DLD1 (cell line): ENCODE measurements around the gene RPH3AL.

Source experiments
- in situ Hi-C: cut with HindIII; loops from 2 replicates; pipeline ENCODE4 v1.10.0; 2017; ENCODE audit warnings: low sequenced_read_pairs

Gene RPH3AL

DNA sequence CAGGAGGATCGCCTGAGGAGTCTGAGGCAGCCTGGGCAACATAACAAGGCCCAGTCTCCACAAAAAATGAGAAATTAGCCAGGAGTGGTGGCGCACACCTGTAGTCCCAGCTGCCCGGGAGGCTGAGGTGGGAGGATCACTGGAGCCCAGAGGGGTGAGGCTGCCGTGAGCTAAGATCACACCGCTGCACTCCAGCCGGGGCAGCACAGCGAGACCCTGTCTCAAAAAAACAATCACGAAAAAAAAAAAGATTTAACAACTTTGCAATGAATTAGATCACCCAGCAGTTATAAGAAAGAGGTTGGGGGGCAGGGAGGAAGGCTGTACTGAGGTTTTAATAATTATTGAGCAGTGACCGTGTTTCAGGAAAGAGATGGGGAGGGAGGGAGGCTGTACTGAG, 49.4 kb downstream of the RPH3AL start:
- in situ Hi-C loops = no loop called here

DNA sequence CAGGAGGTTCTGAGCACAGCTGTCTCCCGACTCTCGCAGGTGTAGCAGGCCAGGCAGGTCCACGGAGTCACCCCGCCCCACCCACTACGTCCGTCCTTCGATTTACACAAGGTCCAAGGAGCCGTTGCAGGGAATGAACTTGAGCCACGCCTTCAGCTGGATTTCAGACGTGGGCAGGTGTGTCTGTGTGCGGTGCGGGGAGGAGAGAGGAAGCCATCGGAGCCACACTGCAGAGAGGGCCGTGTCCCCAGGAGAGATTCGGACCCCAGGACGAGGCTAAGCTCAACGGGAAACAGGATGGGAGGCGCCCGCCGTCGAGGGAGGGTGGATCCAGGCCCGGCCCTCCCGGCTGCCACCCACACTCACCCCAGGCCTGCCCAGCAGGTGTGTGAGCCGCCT, 50.3 kb downstream of the RPH3AL start:
- in situ Hi-C loops = no loop called here

DNA sequence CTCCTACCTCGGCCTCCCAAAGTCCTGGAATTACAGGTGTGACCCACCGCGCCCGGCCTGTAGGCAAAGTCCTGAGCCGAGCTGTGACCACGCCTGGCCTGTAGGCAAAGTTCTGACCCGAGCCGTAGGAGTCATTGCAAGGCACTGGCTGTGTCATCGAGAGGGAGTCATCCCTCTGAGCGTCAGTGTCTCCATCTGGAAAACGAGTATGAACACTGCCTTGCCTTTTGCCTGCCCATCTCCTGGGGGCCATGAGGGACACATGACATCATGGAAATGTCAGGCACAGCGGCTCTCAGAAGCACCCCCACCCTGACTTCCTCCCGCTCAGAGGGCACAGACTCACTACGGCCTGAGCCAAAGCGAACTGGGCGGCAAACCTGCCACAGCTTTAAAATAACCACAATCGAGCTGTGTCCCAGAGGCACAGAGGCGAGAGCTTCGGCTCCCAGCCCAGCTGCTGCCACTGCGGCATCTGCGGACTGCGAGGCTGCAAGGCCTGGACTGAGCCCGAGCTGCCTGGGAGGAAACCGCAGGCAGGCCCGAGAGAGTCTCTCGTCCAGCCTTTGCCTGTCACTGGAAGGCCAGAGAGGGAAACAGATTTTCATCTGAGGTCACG, 50.8 kb downstream of the RPH3AL start:
- in situ Hi-C loops = no loop called here

DNA sequence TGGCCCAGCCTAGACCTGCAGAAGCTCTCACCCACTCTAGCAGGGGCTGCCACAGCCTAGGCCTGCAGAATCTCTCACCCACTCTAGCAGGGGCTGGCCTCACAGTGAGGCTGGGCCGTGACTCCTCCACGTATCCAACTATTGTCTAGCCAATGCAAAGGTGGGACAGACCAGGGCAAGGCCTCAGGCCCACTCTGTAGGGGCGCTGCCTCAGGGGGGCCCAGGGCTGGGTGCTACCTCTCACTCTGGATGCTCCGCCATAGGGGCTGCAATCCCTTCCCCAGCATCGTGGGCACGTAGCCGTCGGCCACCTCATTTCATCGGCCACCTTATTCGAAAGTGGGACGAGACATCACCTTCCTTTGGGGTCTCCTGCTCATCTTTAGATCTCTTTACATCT, 51.7 kb downstream of the RPH3AL start:
- in situ Hi-C loops = no loop called here

DNA sequence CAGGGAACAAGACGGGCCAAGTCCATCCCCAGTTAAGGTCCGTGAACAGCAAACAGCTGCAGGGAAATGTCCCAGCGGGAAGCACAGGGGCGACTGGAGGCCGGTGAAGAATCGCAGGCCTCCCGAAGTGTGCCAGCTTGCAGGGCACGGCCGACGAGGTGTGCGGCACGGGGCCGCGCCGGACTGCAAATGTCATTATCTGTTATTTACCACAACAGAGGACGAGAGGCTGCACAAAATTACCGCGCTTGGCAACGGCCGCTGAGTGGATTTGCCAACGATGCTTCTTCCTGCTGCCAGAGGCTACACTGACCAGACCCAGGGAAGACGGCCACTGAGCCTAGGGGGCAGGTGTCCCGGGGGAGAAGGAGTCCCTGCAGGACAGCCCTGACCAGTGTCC, 53.1 kb downstream of the RPH3AL start:
- in situ Hi-C loops = no loop called here

DNA sequence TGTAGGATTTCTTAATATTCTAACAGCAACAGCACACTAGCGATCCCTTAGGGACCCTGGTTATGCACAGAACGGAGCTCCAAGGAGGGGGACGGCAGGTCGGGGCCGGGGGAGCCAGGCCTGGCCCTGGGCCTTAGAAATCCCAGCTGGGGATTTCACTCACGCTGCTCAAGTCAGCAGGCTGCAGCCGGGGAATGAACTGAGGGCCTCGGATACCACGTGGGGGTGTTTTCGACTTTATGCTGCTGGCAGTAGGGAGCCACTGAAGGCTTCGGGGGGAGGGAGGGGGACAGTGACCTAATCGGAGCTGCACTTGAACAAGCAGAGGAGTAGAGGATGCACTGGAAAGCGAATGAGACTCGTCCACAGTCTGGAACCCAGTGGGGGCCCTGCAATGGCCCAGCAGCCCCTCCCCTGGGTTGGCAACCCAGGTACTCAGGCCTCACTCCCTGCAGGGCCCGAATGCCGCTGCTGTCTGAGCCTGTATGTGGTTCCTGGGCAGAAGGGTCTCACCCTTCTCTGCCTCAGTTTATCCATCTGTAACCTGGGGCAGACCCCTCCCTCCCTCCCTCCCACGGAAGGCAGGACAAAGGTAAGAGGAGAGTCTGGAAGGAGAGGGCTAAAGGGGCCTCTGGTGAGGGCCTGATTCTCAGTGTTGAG, 53.7 kb downstream of the RPH3AL start:
- in situ Hi-C loops = no loop called here

DNA sequence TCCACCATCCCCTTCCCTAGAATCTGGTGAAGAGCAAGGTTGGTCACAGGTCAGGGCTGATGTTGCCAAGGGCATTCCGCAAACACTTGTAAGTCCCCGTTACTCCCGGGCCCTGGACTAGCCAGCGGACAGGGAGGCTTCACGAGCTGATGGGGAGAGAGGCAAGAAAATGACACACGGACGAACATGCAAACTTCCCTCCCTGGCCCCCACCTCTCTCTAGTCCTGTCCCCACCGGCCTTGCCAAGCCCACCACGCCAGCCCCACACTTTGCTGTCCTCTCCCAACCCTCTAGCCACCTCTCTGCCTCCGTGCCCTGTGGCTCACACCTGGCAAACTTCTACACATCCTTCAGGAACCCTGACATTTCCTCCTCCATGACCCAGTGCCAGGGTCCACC, 54.8 kb downstream of the RPH3AL start:
- in situ Hi-C loops = no loop called here

DNA sequence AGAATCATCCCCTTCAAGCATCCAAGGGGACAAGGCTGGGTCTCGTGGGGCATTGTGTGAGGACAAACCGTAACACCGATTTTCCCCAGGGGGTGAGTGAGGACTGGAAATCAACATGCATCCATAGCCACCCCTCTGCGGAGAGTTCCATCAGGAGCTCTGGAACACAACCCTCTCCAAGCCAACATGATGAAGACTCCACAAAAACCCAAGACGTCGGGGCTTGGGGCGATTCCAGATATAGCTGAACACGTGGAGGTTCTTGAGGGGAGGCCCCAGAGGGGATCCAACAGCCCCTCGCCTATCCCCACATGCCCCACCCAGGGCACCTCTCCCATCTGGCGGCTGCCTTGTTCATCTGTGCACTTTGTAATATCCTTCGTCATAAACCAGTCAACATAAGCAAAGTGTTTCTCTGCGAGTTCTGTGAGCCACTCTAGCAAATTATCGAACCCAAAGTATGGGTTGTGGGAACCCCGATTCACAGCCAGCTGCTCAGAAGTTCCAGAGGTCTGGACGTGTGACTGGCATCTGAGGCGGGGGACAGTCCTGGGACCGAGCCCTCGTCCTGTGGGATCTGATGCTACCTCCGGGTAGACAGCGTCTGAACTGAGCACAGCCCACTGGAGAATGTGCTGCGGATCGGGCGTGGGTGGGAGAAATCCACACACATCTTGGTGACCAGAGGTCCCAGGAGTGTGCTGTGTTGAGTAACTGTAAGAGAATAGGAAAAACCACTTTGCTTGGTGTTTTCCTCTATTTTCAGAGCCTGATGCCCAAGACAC, 55.5 kb downstream of the RPH3AL start:
- in situ Hi-C loops = no loop called here

DNA sequence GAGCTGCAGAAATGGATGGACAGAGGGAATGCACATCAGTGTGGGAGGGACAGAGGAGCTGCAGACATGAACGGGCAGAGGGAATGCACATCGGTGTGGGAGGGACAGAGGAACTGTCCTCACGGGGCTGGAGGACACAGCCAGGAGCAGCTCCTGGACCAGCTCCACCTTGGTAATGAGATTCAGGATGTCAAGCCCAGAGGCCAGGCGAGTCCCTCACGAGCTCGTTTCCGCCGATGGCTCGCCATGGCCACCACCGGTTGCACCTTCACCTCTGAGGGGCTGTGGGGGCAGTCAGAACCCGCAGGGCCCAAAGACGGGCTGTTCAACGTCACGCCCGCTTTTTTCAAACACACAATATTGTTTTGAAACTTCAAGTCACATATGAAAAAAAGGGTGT, 56.2 kb downstream of the RPH3AL start:
- in situ Hi-C loops = no loop called here

DNA sequence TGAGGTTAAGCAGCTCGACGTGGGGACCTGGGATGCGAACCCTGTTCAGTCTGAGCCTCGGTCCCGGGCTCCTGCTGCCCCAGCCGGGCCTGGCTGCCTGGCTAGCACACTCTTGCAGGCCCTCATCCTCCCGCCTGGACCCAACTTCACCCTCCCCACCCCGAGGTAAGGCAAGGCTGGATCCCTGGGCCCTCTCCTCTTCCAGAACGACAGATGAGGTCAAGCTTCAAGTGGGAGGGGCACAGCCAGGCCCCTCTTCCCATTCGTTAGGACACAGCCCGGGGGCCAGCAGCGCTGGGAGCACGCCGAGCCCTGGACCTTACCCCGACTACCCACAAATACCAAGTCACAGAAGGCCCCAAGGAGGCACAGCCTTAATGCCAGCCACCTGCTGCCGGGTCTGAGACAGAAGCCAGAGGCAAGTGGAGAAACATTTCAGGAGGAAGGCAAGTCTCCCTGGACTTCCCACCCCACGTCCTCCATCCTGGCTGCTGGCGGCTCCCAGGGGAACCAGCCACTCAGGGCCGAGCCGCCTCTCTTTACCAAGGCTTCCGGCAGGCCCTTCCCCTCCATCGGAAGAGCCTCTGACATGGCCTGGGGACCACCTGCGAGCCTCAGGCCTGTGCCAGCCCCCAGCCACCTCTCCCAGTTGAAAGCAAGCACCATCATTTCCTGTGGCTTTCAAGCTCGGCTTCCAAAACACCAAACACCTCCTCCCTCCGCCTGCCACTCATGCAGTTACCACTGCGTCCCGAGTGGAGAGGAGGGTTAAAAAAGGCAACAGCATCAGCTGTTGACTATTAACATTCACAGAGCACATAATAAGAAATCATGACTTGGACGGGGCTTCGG, 59.9 kb downstream of the RPH3AL start:
- in situ Hi-C loops = no loop called here

DNA sequence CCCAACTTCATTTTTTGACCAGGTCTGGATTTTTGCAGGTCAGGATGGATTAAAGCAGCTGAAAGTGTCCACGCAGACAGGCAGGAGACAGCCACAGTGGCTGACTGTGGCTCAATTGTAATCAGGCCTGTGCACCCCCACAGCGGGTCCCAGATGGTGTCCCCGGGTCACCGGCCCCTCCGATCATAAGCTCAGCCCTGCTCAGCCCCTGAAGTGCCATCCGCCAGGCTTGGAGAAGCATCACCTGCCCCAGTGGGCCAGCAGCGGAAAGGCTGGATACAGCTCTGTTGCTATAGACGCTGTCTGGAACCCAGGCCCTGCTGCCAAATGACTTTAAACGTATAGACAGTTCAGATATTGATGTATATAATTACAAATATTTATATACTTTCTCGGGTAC, 60.6 kb downstream of the RPH3AL start:
- in situ Hi-C loops = no loop called here

DNA sequence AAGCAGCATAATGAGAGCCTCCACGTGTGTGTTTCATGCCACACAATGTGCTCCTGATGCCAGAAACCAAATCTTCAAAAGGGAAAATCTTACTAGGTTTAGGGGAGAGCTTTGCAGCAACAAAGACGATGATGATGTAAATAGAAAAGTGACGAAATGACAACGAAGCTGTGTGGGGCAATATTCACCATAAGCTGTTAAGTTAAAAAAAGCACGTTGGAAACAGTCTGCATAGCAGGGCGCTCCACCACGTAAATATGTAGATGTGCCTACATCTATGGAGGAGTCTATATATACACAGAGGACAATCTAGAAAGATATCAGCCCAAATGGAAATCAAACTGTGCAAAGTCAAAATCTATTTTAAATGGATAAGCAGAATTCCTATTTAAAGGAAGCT, 61.0 kb downstream of the RPH3AL start:
- in situ Hi-C loops = no loop called here

DNA sequence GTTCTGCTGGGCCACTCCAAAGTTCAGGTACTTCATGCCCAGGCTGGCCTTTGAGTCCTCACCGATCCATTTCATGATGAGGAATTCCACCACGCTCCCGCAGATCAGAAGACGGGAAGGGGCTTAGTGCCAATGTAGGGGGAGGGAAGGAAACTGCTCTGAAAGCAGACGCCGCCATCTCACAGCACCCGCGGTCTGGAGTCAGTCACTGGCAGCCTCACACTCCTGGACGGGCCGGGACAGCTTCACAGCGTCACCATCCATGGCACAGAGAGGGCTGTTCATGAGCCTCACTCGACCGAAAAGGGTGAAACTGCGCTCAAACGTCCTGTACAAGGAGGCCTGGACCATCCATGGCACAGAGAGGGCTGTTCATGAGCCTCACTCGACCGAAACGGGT, 62.0 kb downstream of the RPH3AL start:
- in situ Hi-C loops = no loop called here

DNA sequence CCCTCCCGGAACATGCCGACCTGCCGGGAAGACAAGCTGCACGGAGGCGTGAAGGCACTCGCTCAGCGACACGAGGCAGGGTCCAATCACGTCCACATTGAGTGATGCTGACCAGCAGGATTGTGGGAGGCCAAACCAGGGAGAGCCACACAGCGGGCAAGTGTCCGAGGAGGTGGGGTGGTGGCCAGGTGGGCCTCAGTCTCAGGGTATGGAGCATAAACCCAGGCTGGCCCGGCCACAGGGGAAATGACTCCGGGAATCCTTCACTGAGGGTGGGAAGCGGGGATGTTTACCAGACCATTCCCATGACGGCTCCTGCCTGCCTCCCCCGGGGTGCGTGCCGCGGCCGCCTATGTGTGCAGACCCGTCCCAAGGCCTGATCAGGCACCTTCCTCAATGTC, 62.5 kb downstream of the RPH3AL start:
- in situ Hi-C loops = no loop called here

DNA sequence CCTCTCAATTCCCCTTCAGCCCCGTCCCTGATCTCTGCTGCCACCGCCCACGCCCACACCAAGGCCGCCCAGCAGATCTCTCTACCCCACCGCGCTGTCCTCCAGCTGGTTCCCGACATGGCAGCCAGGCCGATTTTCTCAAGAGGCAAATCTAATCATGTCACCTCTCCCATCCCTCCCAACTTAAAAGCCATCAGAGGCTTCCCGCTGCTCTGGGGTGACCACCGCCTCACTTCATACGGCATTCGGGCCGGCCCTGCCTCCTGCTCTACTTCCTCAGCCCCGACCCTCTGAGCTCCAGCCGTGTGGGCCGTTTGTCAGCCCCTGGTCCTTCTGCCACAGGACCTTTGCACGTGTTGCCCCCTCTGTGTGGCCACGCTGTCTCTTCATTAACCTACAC, 63.2 kb downstream of the RPH3AL start:
- in situ Hi-C loops = no loop called here

DNA sequence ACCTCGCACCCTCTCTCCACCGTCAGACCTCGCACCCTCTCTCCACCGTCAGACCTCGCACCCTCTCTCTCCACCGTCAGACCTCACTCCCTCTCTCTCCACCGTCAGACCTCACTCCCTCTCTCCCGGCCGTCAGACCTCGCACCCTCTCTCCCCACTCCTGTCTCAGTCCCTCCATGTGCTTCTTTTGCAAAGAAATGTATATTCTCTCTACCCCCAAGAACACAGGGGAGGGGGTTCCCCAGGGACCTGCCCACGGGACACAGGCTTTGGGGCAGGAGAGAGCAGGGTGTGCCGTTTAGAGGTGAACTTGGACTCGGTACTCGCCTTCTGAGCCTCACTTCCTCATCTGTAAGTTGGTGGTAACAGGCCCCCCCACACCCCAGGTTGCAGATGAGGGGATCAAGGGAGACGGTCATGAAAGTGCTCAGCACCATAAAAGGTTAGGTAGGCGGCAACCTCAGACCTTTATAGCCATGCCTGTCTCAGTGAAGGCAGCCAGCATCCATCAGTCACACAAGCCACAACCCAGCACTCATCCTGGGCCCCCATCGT, 63.7 kb downstream of the RPH3AL start:
- in situ Hi-C loops = no loop called here

DNA sequence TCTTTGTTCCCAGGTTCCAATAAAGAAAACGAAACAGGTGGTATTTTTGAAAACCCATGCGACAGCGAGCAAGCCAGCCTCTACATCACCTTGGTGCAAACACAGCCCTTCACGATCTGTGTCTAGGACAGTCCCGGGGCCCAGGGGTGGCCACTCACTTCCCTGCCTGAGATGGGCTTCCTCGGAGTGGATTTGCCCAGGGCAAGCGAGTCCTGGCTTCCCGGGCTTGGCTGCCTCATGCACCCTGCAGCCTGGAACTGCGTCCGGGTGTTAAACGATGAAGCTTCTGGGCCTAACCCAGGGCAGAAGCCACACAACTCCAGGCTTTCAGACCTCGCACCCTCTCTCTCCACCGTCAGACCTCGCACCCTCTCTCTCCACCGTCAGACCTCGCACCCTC, 66.0 kb downstream of the RPH3AL start:
- in situ Hi-C loops = no loop called here

DNA sequence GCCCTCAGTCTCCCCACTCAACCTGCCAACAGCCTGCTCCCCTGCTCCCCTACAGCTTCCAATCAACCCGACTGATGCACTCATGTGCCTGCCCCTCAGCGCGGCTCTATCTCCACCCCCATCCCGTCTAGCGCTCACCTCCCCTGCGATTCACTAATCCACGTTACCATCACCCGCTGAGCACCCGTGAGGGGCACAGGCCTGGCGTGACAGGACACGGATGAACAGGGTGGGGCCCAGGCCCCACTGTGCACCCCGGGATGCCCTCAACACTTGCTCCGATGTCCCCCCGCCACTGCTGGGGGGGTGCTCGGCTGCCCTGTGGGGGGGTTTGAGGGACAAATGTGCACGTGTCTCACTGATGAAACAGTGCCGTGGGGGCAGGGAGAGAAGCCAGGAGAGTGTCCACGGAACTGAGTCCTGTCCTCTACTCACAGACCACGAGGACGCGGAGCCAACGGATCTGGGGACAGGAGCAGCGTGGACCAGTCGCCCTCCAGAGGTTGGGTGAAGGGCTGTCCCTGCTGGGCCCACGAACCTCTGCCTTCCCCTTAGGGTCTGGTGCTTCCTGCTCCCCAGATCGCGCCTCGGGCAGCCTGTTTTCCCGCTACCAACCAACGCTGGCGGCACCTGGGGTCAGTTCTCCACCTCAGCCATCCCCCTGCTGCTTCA, 66.7 kb downstream of the RPH3AL start:
- in situ Hi-C loops = no loop called here

DNA sequence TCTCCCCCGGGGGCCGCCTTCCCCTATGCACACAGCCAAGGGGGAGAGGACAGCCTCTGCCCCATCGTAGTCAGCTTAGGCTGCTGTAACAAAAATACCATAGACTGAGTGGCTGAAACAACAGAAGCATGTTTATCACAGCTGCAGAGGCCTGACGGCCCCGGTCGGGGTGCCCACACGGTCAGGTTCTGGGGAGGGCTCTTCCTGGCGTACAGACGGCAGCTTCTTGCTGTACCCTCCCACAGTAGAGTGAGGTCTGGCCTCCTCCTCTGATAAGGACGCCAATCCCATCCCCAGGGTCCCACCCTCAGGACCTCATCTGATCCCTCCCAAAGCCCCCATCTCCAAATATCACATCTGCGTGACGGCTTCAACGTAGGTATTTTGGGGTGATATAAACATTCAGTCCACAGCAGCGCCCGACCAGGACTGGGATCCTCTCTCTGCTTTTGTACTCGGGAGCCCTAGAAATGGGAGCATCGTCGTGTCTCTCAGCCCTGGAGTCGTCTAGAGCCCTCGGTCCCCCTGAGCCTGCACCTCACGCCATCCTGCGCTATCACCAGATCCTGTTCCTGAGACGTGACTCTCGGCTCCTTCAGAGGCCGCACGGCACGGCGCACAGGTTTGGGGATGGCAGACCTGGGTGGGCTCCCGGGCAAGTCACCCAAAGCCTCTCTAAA, 67.8 kb downstream of the RPH3AL start:
- in situ Hi-C loops = no loop called here
